Activated B cell treated with CpG ODN at 0.5 μM for 24 hours (primary cell): Measurements from ENCODE around the gene POLN. TPM values are rescaled to one million over a fixed set of nuclear protein-coding genes. Genes with fewer than 3 reads are reported as not detected.

Experiments
- ATAC-seq: fragments of 200-7000 bp; cut with Tn5 transposase; one replicate; pipeline ENCODE4 v1.10.0; 2021; ENCODE audit warnings: low read depth, mild to moderate bottlenecking, moderate library complexity
- CTCF ChIA-PET: fragments of 350-600 bp; sonication (Branson Sonifier 250); formaldehyde crosslinking; loops from one replicate; lab custom pipeline; 2021; ENCODE audit warnings: antibody characterized with exemption; lab: Charles Lee
- POLR2A ChIA-PET: fragments of 350-600 bp; sonication (Branson Sonifier 250); formaldehyde crosslinking; loops from one replicate; lab custom pipeline; 2021; ENCODE audit warnings: antibody characterized with exemption; lab: Charles Lee
- DNase-seq: peaks from one replicate; pipeline ENCODE4 v3.0.0; 2022
- H3K27ac Mint-ChIP-seq: one replicate; pipeline ENCODE4 v1.8.0; 2020; ENCODE audit warnings: mixed read lengths
- H3K27me3 Mint-ChIP-seq: one replicate; pipeline ENCODE4 v1.8.0; 2021; ENCODE audit warnings: mixed read lengths
- H3K36me3 Mint-ChIP-seq: one replicate; pipeline ENCODE4 v1.8.0; 2021; ENCODE audit warnings: low read depth, mixed read lengths
- H3K4me1 Mint-ChIP-seq: one replicate; pipeline ENCODE4 v1.8.0; 2021; ENCODE audit warnings: mixed read lengths
- H3K4me3 Mint-ChIP-seq: one replicate; pipeline ENCODE4 v1.8.0; 2020; ENCODE audit warnings: mild to moderate bottlenecking, mixed read lengths
- H3K9me3 Mint-ChIP-seq: one replicate; pipeline ENCODE4 v1.8.0; 2020; ENCODE audit warnings: mixed read lengths
- CTCF ChIP-seq: fragments of 200-600 bp; IDR thresholded peaks from one replicate; pipeline ENCODE4 v1.8.0; 2022; ENCODE audit warnings: antibody characterized with exemption, mild to moderate bottlenecking
- intact Hi-C: fragments of 100-400 bp; cut with micrococcal nuclease; formaldehyde crosslinking; loops from one replicate; pipeline ENCODE4 v1.15.1; 2024
- total RNA-seq: library from RNA; stranded (reverse); gene quantifications from 2 replicates; pipeline ENCODE4 v1.2.3, GENCODE V29; 2022

Gene POLN
- total RNA-seq, 1 donor from 2014 or later, result 1.4 TPM

- H3K9me3 Mint-ChIP-seq, result no peaks in the 10 kb centered on the region
- intact Hi-C loops, result no loop called here
- TF ChIP-seq CTCF, result no peak
- CTCF ChIA-PET, result no interaction called here
- peaks cover 47% of the 10 kb centered on the region for H3K36me3 Mint-ChIP-seq
- H3K4me1 Mint-ChIP-seq, result peaks cover 13% of the 10 kb centered on the region
- no peak overlapping the region for H3K27ac Mint-ChIP-seq
- H3K4me3 Mint-ChIP-seq, result no peak overlapping the region
- DNase-seq, result peak; percentile 8
- ATAC-seq, result no peak
- H3K27me3 Mint-ChIP-seq, result no peaks in the 10 kb centered on the region
- POLR2A ChIA-PET, result interaction anchor here (0.6 kb wide), 1 partner anchor 237 kb away, joined by 4 read pairs; no protein-coding TSS in a partner anchor
Measured at GRCh38 chr4:2254665-2255500, 13.0 kb upstream of the POLN start.

GRCh38 chr4:2253160-2254084 lies 11.5 kb upstream of the POLN start:
- CTCF ChIA-PET, result no interaction called here
- Mint-ChIP-seq H3K27ac (no peak overlapping the region), H3K4me1 (peaks cover 9% of the 10 kb centered on the region), H3K4me3 (no peak overlapping the region), H3K27me3 (no peaks in the 10 kb centered on the region), H3K36me3 (peaks cover 55% of the 10 kb centered on the region), H3K9me3 (no peaks in the 10 kb centered on the region)
- TF ChIP-seq CTCF, result no peak
- DNase-seq (peak; percentile 9), ATAC-seq (no peak)
- POLR2A ChIA-PET, result interaction anchor here (0.6 kb wide), 1 partner anchor 1231 kb away, joined by 4 read pairs; no protein-coding TSS in a partner anchor
- intact Hi-C loops, result no loop called here

GRCh38 chr4:2252530-2253091 lies 10.7 kb upstream of the POLN start:
- DNase-seq (no peak), ATAC-seq (no peak)
- Mint-ChIP-seq H3K9me3 (no peaks in the 10 kb centered on the region), H3K4me3 (no peak overlapping the region), H3K4me1 (peaks cover 7% of the 10 kb centered on the region), H3K27ac (no peak overlapping the region), H3K36me3 (peaks cover 50% of the 10 kb centered on the region), H3K27me3 (no peaks in the 10 kb centered on the region)
- no peak for TF ChIP-seq CTCF
- POLR2A ChIA-PET, result interaction anchor here (0.6 kb wide), 2 partner anchors 22 to 1230 kb away, joined by 3 to 4 read pairs; no protein-coding TSS in a partner anchor
- intact Hi-C loops, result no loop called here
- CTCF ChIA-PET, result no interaction called here

GRCh38 chr4:2251795-2252529 lies 10.0 kb upstream of the POLN start:
- POLR2A ChIA-PET, result interaction anchor here (0.6 kb wide), 1 partner anchor 21 kb away, joined by 3 read pairs; no protein-coding TSS in a partner anchor
- Mint-ChIP-seq H3K27me3 (no peaks in the 10 kb centered on the region), H3K27ac (no peak overlapping the region), H3K4me1 (peaks cover 3% of the 10 kb centered on the region), H3K4me3 (no peak overlapping the region), H3K36me3 (peaks cover 48% of the 10 kb centered on the region), H3K9me3 (no peaks in the 10 kb centered on the region)
- CTCF ChIA-PET, result no interaction called here
- no peak for TF ChIP-seq CTCF
- intact Hi-C loops, result no loop called here
- ATAC-seq (no peak), DNase-seq (no peak)
